Measurements from ENCODE around the gene ZW10.

The ZW10 gene

DNA sequence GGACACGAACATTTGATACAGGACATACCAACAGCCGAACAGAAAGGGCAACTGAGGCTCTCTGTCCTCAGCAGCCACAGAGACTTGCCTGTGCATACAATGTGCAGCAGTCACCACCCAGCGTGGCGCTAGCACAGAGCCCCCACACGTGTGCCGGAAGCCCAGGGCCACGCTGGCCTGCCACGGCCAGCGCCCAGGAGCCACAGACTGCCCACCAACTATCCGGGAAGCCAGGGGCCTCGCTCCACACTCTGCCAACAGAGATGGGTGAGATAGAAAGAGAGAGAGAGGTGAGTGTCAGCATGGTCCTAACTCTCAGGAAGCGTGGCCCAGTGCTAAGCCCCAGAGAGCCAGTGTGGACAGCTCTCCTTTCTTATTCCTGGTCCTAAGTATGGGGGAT, 79.1 kb downstream of the ZW10 start:
- FAIRE-seq: no peak

DNA sequence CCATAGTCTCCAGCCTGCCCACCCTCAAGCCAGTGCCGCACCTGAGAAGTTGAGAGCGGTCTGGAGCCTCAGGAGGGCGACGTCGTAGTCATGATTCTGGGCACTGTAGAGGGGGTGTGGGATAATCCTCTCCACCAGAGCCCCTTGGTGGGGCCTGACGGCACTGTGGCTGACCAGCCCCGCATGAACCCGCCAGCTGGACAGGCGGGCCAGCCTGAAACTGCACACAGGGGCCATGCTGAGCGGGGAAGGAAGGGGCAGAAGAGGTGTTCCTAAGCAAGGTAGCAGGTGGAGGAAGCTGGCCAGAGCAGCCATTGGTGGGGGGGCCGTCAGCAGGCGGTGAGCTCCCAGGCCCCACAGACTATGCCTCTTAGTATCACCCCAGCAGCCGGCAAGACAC, 80.5 kb downstream of the ZW10 start:
- no peak for FAIRE-seq

DNA sequence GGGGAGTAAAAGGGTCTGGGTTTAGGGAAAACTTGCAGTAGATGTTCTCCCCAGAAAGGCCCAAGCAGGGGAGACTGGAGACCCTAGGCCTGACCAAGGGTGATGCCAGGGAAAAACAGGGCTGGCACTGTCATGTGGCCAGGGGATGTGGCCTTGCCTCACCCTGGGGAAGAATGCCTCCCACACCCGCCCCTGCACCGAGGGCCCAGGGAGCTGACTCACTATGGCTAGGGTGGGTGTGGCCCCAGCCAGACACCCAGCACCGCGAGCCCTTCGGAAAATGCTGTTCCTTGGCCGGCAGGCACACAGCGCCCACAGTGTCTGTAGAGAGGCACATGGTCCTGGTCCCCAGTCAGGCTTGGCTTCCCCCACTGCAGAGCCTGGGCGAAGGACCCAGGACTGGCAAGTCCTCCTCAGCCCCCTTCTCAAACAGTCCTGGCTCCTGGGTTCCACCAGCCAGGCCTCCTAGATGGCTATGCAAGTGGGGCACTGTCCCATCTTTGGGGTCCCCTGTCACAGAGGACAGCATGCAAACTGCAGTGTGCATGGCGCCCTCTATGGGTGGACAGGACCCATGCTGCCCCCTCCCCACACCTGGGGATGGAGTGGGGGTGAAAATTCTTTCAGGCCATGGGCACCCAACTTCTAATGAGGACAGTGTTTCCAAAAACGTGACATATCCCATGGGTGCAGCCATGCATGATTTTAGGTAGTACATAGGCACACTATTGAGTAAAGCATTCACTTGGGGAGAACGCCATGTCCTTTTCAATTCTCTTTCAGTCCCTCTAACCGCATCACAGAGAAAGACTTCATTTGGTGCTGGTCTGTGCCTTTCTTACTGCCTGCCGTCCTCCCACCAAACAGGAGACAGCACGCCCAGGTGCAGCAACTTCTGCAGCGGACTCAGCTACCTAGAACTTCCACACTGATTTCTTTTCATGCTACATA, 82.6 kb downstream of the ZW10 start:
- FAIRE-seq: no peak

DNA sequence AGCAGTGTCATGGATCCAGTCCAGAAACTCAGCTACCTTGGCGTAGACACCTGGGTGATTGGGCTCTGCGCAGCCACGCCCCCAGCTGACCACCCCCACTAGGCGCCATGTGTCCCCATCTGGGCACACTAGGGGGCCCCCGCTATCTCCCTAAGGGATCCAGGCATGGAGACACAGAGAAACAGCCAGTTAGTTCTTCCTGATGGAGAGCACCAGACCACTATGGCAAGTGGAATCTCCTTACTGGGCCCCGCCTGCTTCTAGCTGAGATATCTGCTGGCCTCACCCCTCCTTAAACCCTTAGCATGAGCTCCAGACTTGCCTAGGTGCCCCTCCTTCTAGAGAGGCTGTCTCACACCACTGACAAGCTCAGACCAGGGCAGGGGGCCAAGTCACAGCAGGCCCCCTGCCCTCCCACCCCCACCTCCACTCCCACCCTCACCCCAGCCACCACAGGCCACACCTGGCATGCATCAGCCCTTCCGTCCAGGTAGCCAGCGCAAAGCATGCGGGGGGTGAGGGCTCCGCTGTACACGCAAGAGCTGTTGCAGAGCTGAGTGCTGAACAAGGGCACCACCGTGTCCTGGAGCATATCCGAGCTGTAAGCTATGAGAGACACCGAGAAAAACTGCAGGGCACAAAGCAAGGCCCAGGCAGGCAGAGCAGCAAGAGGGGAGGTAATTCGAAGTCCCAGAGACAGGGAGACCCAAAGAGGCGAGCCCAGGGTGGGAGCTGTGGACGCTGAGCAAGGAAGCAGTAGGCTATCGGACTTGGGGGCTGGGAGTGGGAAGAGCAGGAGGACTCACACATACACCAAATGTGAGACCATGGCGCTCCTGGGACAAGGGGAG, 83.5 kb downstream of the ZW10 start:
- no peak for FAIRE-seq

DNA sequence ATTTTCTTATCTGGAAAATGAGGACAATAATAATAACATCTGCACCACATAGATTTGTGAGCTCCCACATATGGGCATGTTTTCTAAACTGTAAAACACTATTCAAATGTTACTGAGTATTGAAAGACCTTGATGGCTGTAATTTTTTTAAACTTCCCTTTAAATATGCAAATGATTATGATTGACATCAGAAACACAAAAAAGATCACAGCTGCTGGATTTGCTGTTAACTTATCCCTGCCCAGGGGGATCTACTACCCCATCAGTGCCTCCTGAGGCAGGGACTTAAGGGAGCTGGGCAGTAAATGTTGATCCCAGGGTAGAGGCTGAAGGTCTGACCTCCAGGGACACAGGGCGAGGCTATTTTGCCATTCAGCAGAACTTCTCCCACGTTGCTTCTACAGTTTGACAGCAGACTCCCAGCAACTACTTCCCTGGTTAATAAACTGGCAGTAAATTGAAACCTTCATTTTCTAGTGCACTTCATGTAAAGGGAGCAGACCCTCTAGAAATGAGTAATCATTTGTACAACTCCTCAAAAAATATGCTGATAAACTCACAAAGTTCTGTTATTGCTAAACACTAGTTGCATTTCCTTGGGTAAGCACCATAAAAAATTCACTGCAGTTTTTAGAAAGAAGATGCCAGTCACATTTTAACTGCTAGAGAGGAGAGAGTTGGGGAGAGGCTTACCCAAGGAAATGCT, 87.7 kb downstream of the ZW10 start:
- no peak for FAIRE-seq

DNA sequence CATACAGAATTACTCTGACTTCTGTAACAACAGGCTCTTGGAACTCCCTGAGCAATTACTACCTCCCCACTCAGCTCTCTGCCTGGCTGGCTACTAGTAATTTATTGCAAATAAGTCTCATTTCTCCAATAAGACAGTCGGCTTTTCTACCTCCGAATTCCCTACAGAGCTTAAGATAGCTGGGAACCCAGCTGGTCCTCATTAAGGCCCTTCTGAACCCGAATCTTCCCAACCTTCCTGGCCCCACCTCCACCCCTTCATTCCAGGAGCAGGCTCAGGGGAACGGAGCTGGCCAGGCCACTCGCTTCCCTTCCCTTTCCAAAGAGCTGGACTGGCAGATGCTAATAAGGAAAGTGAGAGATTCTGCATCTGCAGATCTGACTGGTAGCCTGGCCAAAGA, 89.0 kb downstream of the ZW10 start:
- no peak for FAIRE-seq

DNA sequence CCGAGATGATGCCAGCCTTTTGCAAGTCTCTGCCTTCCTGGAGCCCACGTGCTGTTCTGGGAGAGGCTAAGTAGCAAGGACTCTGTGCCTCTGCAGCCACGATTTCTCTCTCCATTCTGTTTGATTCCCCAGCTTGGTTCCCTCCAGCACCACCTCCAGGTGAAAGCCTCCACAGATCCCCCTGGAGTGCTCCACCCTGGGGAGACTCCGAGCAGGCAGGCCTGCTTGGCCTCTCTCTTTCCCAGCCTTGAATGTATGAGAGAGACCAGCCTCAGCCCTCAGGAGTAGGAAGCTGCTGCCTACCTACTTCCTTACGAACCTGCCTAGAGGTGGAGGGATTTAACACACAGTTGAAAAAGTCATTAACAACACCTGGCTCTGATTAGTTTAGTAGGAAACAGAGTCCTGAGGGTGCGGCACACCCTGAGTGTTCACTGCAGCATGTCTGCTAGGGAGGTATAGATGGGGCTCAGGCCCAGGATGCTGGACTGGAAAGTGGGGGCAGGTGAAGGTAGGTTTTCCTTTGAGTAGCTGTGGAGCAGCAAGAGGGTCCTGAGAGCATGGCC, 89.9 kb downstream of the ZW10 start:
- no peak for FAIRE-seq

Data from endometrium (tissue), 2 donors.